Heart left ventricle (tissue), 16 donors: ENCODE measurements around the gene CEMIP2. TPM values are rescaled to one million over a fixed set of nuclear protein-coding genes. Genes with fewer than 3 reads are reported as not detected.

ENCODE experiments used
- ATAC-seq, 4 donors: fragments of 200-7000 bp; cut with Tn5 transposase; one replicate each; pipeline ENCODE4 v1.9.1; 2020 to 2022; ENCODE audit warnings: moderate library complexity in 4 of 4, mild to moderate bottlenecking in 3 of 4, moderate number of reproducible peaks in 1 of 4
- DNase-seq, 5 donors: peaks; one replicate each; pipeline ENCODE4 v3.0.0-alpha.2; 2020
- H3K27ac ChIP-seq, 12 donors: fragments of 200-600 bp; sonication (generic) in 4 of 12; one replicate each; pipeline versions ENCODE4 v1.5.0 to v1.8.0; 2016 to 2022; ENCODE audit warnings: mild to moderate bottlenecking in 2 of 12
- H3K27me3 ChIP-seq, 9 donors: fragments of 200-600 bp; sonication (generic) in 2 of 9; one replicate each; pipeline versions ENCODE4 v1.5.1 to v1.8.0; 2016 to 2022; ENCODE audit warnings: mild to moderate bottlenecking in 3 of 9
- H3K36me3 ChIP-seq, 9 donors: fragments of 200-600 bp; sonication (generic) in 2 of 9; one replicate each; pipeline versions ENCODE4 v1.5.0 to v1.8.0; 2018 to 2022; ENCODE audit warnings: mild to moderate bottlenecking in 2 of 9
- H3K4me1 ChIP-seq, 12 donors: fragments of 200-600 bp; sonication (generic) in 4 of 12; one replicate each; pipeline versions ENCODE4 v1.5.0 to v1.8.0; 2016 to 2022; ENCODE audit warnings: mild to moderate bottlenecking in 3 of 12
- H3K4me3 ChIP-seq, 12 donors: fragments of 200-600 bp; sonication (generic) in 4 of 12; one replicate each; pipeline versions ENCODE4 v1.5.0 to v1.8.0; 2017 to 2022; ENCODE audit warnings: mild to moderate bottlenecking in 9 of 12, moderate library complexity in 4 of 12
- H3K9me3 ChIP-seq, 12 donors: fragments of 200-600 bp; sonication (generic) in 4 of 12; one replicate each; pipeline versions ENCODE4 v1.5.0 to v1.8.0; 2016 to 2022; ENCODE audit warnings: mild to moderate bottlenecking in 1 of 12
- CTCF ChIP-seq, 12 donors: fragments of 200-600 bp; sonication (generic) in 4 of 12; IDR thresholded peaks; one replicate each; pipeline versions ENCODE4 v1.5.0 to v1.8.0; 2018 to 2022; ENCODE audit warnings: antibody characterized with exemption in 12 of 12, mild to moderate bottlenecking in 5 of 12
- POLR2A ChIP-seq, 2 donors: fragments of 450-650 bp; IDR thresholded peaks; one replicate each; pipeline ENCODE4 v1.6.1; 2017; ENCODE audit warnings: antibody characterized with exemption in 2 of 2, mild to moderate bottlenecking in 2 of 2, moderate library complexity in 2 of 2
- WGBS, 4 donors: extraction: QIAGEN DNeasy Blood & Tissue Kit in 2 of 4; methylation state at CpG; one replicate each; pipeline versions ENCODE4 v1.1.5 to v1.1.7; 2013 to 2018; 5-methylcytosine and 5-hydroxymethylcytosine counted together
- intact Hi-C, 10 donors: fragments of 100-400 bp; cut with DNase I; formaldehyde crosslinking; loops; one replicate each; pipeline versions ENCODE4 v1.11.1 to v1.14.2; 2022
- polyA plus RNA-seq, 2 donors: library from polyadenylated mRNA; stranded (reverse); fragments of 200-250 nt; gene quantifications; one replicate each; pipeline ENCODE4 v1.2.3, GENCODE V29; 2013
- total RNA-seq, 9 donors: library from RNA; depleted of rRNA in 2 of 9; stranded (reverse); fragments of >200 nt in 2 of 9; fragmentation: NEBNext Ultra II Directional in 3 of 9; extraction: Animal tissue kit (Norgen Biotek cat#: 25700) in 3 of 9; gene quantifications; one replicate each; pipeline versions ENCODE4 v1.1.0 to v1.2.4, GENCODE V29; 2016 to 2023
- donor health status: ischemic (EF 13 %, LVEDD 7.1; RV severe dilation, severe dysfunction).
- donor health status: healthy with polysubstance abuse.
- donor health status: DM: no; HTN: yes; CAD: no.
- donor health status: DM: no; HTN: no; CAD: no.
- donor health status: ischemic (EF 25% LVEDD 6.9; RV normal size, moderate dysfunction).
- donor health status: ischemic (EF 25% LVEDD 5.7; RV mildly dilated, moderate dysfunction).
- donor health status: healthy.
- donor health status: DM: yes; HTN: yes; CAD: no.
- donor health status: ischemic (EF 35%, LVEDD 5.7; RV mildly dilated, moderate dysfunction).
- donor health status: nonischemic (EF 11% LVEDD 7.7; RV severe dilation, severe dysfunction).
- donor health status: DM: yes; HTN: yes; CAD: no.
- donor health status: PGD.
- donor health status: ischemic (EF 29% LVEDD 5.4; RV normal size, mild dysfunction).
- donor health status: nonischemic (EF 23%, LVEDD 6.1; RV moderate dilation, normal function).

CEMIP2 gene
- total and polyA plus RNA-seq, 11 donors: 5.8 to 49.3 (median 7.4) TPM

GRCh38 chr9:71642056-71642455 is 126.3 kb downstream of the CEMIP2 start:
- ATAC-seq (peak in 2 of 4 donors; percentile 16 to 30), DNase-seq (no peak)
- Histone ChIP-seq H3K27ac (peak overlapping the region in 2 of 12 donors; percentile 10 to 88), H3K4me1 (peaks cover 0 to 81% (median 7%) of the 10 kb centered on the region in 12 donors), H3K4me3 (no peak overlapping the region), H3K27me3 (no peaks in the 10 kb centered on the region), H3K9me3 (no peaks in the 10 kb centered on the region), H3K36me3 (no peaks in the 10 kb centered on the region)
- intact Hi-C loops: loop anchor here in 1 of 10 donors (10.0 kb wide), 1 partner anchor 63 kb away; no protein-coding TSS in a partner anchor
- TF ChIP-seq POLR2A (IDR thresholded peaks at IDR 0.05): no peak
- no peak for TF ChIP-seq CTCF (IDR thresholded peaks at IDR 0.05)
- 89 to 91% (median 90%) methylated on average over 5 of the region's 5 CpGs for WGBS, 4 donors

GRCh38 chr9:71638627-71639026 is 129.7 kb downstream of the CEMIP2 start:
- DNase-seq (peak in 4 of 5 donors; percentile 46 to 57 (median 53)), ATAC-seq (peak; percentile 86 to 96 (median 94))
- H3K4me3 ChIP-seq: peak overlapping the region in 1 of 12 donors; percentile 6
- no peaks in the 10 kb centered on the region for H3K36me3 ChIP-seq
- intact Hi-C loops: loop anchor here in 2 of 10 donors (5.0 to 10.0 kb wide), 2 partner anchors 44 to 46 kb away; no protein-coding TSS in a partner anchor
- H3K27me3 ChIP-seq: no peaks in the 10 kb centered on the region
- peak overlapping the region; percentile 9 to 92 (median 55) for H3K27ac ChIP-seq
- TF ChIP-seq CTCF (IDR thresholded peaks at IDR 0.05): no peak
- TF ChIP-seq POLR2A (IDR thresholded peaks at IDR 0.05): no peak
- peaks cover 0 to 58% (median 0%) of the 10 kb centered on the region in 12 donors for H3K4me1 ChIP-seq
- no peaks in the 10 kb centered on the region for H3K9me3 ChIP-seq
- WGBS, 4 donors: 37 to 51% (median 45%) methylated on average over 7 of the region's 7 CpGs

- Histone ChIP-seq H3K27me3 (no peaks in the 10 kb centered on the region), H3K27ac (peak overlapping the region in 10 of 12 donors; percentile 9 to 92 (median 58)), H3K4me3 (no peak overlapping the region), H3K4me1 (peaks cover 0 to 51% (median 0%) of the 10 kb centered on the region in 12 donors), H3K36me3 (no peaks in the 10 kb centered on the region), H3K9me3 (no peaks in the 10 kb centered on the region)
- 40 to 58% (median 47%) methylated on average over 5 of the region's 5 CpGs for WGBS, 4 donors
- no peak for DNase-seq
- intact Hi-C loops: loop anchor here in 2 of 10 donors (5.0 to 10.0 kb wide), 2 partner anchors 44 to 47 kb away; no protein-coding TSS in a partner anchor
- no peak for TF ChIP-seq POLR2A (IDR thresholded peaks at IDR 0.05)
- no peak for TF ChIP-seq CTCF (IDR thresholded peaks at IDR 0.05)
- peak in 2 of 4 donors; percentile 19 to 36 for ATAC-seq
Measured at GRCh38 chr9:71637926-71638325, 130.4 kb downstream of the CEMIP2 start.

- Histone ChIP-seq H3K4me1 (peaks cover 0 to 45% (median 0%) of the 10 kb centered on the region in 12 donors), H3K4me3 (no peak overlapping the region), H3K27me3 (no peaks in the 10 kb centered on the region), H3K36me3 (no peaks in the 10 kb centered on the region), H3K27ac (peak overlapping the region in 9 of 12 donors; percentile 9 to 92 (median 60)), H3K9me3 (no peaks in the 10 kb centered on the region)
- 48 to 65% (median 60%) methylated on average over 1 of the region's 1 CpG for WGBS, 4 donors
- no peak for DNase-seq
- TF ChIP-seq CTCF (IDR thresholded peaks at IDR 0.05) (no peak), POLR2A (IDR thresholded peaks at IDR 0.05) (no peak)
- intact Hi-C loops: loop anchor here in 2 of 10 donors (5.0 to 10.0 kb wide), 2 partner anchors 45 to 47 kb away; no protein-coding TSS in a partner anchor
- no peak for ATAC-seq
Measured at GRCh38 chr9:71637375-71637774, 130.9 kb downstream of the CEMIP2 start.
